Measurements from ENCODE around the gene RNF183.
"Not testable (repeated sequence)": the region's sequence is repeated elsewhere in the genome, so short reads cannot be mapped to it uniquely, and the experiment has no call there.

Gene RNF183

DNA sequence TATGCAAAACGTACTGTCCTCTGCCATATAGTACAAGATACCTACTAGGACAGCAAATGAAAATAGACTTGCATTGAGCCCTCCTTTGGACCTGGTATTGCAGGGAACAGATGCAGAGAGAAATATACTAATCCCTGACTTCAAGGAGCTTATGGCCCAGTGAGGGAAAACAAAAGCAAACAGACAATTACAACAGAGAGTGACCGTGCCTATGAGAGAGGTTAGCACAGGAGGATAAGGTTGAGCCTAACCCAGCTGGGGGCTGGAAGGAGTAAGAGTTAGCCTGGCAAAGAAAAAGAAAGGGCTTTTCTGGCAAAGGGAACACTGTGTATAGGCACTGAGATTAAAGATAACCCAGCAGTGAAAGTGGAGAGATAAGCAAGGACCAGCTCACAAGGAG lies 33.3 kb downstream of the RNF183 start:
- DNase-seq = no peak

DNA sequence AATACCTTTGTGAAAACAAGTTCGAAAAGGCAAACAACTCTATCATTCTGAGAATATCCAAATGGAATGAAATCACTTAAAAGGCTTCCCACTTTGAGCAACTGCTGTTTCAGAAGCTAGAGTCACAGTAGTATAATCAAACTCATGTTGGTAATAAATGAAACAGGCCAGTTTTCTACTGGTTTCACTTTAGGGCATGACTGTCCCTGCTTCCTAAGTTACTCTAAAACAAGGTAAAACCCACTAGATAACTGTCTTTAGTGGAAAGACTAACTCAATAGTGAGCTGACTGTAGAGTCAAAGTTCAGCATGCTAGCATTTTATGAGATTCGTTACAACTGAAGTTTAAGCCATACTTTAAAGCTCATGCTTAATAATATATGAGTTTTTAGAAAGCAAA lies 33.8 kb downstream of the RNF183 start:
- no peak for DNase-seq

- no peak for DNase-seq
These were observed 35.1 kb downstream of the RNF183 start for GRCh38 chr9:113267911-113268566.

- no peak for DNase-seq
These were observed 37.0 kb downstream of the RNF183 start for GRCh38 chr9:113266174-113266573.

DNA sequence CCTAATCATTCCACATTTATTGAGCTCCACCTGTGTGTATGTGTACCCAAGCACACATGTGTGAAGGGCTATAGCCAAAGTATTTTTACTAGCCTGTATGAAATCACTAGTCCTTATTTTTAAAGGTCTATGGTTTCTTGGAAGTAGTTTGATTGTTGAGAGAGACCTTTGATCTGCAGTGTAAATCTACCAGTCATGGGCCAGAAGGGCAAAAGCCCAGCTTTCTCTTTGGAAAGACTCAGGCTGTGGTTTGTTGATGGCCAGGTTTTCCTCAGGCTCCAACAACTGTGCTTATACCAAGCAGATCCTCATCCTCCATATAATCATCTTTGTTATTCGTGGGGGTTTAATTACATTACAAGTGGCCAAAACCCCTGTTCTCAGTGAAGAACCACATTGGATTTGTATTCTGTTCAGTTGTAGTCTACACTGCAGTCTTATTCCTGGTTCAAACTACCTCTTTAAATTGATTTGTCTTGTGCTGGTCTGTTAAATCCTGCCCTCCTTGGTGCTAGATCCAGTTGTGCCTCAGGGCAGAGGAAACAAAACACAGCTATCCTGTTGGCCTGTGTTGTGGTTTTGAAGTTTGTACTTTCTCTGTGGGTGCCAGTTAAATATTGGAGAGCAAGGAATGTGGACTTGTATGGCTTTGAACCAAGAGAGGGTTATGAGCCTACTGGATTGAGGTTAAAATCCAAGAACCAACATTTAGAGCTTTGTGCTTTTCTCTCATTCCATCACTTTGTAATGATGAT lies 41.1 kb downstream of the RNF183 start:
- no peak for DNase-seq

GRCh38 chr9:113258282-113258681 lies 44.9 kb downstream of the RNF183 start:
- DNase-seq = no peak

DNA sequence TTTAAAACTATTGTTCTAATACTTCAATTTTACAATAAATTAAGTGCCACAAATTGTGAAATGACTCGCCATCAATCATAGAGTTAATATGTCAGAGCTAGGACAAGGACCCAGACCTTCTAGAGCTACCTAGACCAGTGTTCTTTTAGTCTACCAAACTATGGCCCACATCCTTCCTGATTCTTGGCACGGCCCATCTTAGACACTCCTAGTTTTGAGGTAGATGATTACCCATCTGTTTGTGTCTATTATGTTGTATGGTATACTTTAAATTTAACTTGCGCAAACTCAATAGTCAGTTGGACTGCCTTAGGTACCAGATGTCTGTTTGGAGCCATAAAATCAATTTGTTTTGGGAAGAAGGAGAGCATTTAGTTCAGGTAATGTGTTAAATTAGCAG lies 45.3 kb downstream of the RNF183 start:
- no peak for DNase-seq

DNA sequence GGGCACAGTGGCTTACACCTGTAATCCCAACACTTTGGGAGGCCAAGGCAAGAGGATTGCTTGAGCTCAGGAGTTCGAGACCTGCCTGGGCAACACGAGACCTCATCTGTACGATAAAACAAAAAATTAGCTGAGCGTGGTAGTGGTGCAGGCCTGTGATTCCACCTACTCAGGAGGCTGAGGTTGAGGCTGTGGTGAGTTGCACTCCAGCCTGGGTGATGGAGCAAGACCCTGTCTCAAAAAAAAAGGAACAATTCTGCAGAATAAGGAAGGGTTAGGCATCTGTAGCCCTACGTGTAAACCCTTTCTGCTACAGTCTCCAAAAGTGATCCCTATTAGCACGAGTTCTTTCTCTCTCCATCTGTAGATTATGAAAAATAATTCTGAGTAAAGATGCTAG lies 47.7 kb downstream of the RNF183 start:
- DNase-seq = no peak

GRCh38 chr9:113254991-113255390 lies 48.2 kb downstream of the RNF183 start:
- no peak for DNase-seq

DNA sequence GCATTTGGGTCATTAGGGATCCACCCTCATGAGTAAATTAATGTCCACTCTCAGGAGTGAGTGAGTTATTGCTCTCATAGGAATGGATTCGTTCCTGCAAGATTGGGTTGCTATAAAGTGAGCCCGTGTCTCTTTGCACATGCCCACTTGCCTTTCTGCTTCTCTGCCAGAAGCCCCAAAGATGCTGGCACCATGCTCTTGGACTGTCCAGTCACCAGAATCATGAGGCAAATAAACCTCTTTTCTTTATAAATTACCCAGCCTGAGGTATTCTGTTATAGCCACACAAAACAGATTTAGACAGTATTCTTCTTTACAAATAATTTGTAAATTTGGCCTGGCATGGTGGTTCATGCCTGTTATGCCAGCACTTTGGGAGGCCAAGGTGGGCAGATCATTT lies 52.4 kb downstream of the RNF183 start:
- DNase-seq = no peak

DNA sequence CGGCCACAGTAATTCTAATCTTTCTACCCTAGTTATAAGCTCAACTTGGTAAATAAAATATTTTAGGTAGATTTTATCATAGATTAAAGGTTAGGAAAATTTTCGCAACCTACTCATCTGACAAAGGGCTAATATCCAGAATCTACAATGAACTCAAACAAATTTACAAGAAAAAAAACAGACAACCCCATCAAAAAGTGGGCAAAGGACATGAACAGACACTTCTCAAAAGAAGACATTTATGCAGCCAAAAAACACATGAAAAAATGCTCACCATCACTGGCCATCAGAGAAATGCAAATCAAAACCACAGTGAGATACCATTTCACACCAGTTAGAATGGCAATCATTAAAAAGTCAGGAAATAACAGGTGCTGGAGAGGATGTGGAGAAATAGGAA lies 53.5 kb downstream of the RNF183 start:
- not testable (repeated sequence) for DNase-seq

DNA sequence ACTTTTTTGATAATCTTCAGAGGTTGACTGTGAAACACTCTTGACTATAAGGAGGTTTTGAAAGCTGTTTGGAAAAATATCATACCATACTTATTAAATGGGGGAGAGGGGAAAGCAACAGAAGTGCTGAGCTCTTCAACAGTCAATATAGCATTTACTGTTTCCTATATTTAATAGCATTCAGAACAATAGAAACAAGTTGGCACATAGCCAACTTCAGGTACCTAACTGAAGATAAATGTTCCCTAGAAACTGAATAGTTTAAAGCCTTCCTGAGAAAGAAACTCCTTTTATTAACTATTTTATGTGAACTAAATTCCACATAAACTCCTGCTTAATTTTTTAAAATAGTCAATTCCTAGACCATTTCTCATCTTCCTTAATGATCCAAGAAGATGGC lies 55.5 kb downstream of the RNF183 start:
- DNase-seq = no peak
